Esophagus squamous epithelium (tissue), 4 donors: ENCODE results near the gene CIITA.

ENCODE experiments used
- POLR2A ChIP-seq, 4 donors: fragments of 450-650 bp; IDR thresholded peaks; one replicate each; pipeline ENCODE4 v1.6.1; 2017; ENCODE audit warnings: antibody characterized with exemption in 4 of 4, mild to moderate bottlenecking in 4 of 4, moderate library complexity in 3 of 4
- TF ChIP-seq, protein P1 (sequence below), 6 experiments: fragments of 450-650 bp in 4 of 6; fragments of 200-600 bp in 2 of 6; sonication (generic) in 2 of 6; IDR thresholded peaks; one replicate each; pipeline ENCODE4 v1.5.1; 2016 to 2019; ENCODE audit warnings: antibody characterized with exemption in 6 of 6, mild to moderate bottlenecking in 4 of 6, moderate library complexity in 4 of 6

DNA sequence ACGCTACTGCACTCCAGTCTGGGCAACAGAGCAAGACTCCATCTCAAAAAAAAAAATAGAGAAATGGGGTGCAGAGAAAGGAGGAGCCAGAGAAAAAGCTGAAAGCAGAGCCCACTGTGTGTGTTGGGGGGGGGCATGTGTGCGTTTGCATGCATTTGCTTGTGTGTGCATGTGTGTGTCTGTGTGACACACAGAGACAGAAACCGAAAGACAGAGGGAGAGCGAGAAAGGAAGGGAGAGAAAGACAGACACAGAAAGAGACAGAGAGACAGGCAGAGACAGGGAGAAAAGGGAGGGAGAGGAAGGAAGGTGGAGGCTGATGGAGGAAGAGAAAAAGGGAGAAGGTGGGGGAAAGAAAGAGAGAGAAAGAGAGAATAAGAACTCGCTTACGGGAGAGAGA, 9.8 kb upstream of the CIITA start:
- TF ChIP-seq, protein P1, sequence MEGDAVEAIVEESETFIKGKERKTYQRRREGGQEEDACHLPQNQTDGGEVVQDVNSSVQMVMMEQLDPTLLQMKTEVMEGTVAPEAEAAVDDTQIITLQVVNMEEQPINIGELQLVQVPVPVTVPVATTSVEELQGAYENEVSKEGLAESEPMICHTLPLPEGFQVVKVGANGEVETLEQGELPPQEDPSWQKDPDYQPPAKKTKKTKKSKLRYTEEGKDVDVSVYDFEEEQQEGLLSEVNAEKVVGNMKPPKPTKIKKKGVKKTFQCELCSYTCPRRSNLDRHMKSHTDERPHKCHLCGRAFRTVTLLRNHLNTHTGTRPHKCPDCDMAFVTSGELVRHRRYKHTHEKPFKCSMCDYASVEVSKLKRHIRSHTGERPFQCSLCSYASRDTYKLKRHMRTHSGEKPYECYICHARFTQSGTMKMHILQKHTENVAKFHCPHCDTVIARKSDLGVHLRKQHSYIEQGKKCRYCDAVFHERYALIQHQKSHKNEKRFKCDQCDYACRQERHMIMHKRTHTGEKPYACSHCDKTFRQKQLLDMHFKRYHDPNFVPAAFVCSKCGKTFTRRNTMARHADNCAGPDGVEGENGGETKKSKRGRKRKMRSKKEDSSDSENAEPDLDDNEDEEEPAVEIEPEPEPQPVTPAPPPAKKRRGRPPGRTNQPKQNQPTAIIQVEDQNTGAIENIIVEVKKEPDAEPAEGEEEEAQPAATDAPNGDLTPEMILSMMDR (IDR thresholded peaks at IDR 0.05): no peak
- no peak for TF ChIP-seq POLR2A (IDR thresholded peaks at IDR 0.05)
